Tibial nerve (tissue), 4 donors: ENCODE results near the gene ZDHHC24. TPM values are rescaled to one million over a fixed set of nuclear protein-coding genes. Genes with fewer than 3 reads are reported as not detected.

Experiments
- DNase-seq, 2 donors: peaks; one replicate each; pipeline ENCODE4 v3.0.0-alpha.2; 2019; ENCODE audit warnings: low spot score in 2 of 2
- H3K27ac ChIP-seq, 4 donors: fragments of 200-600 bp; sonication (generic) in 3 of 4; one replicate each; pipeline ENCODE4 v1.5.1; 2017 to 2019; ENCODE audit warnings: mild to moderate bottlenecking in 1 of 4
- H3K27me3 ChIP-seq, 2 donors: fragments of 200-600 bp; sonication (generic) in 1 of 2; one replicate each; pipeline versions ENCODE4 v1.5.1 to v1.6.0; 2017 to 2019
- H3K36me3 ChIP-seq, 3 donors: fragments of 200-600 bp; sonication (generic); one replicate each; pipeline ENCODE4 v1.5.1; 2018 to 2019
- H3K4me1 ChIP-seq, 4 donors: fragments of 200-600 bp; sonication (generic) in 3 of 4; one replicate each; pipeline ENCODE4 v1.5.1; 2017 to 2019
- H3K4me3 ChIP-seq, 4 donors: fragments of 200-600 bp; sonication (generic) in 3 of 4; one replicate each; pipeline ENCODE4 v1.5.1; 2017 to 2019; ENCODE audit warnings: mild to moderate bottlenecking in 1 of 4, moderate library complexity in 1 of 4
- H3K9me3 ChIP-seq, 4 donors: fragments of 200-600 bp; sonication (generic) in 3 of 4; one replicate each; pipeline ENCODE4 v1.5.1; 2017 to 2019
- EP300 ChIP-seq, 2 donors: sonication (generic); formaldehyde crosslinking; IDR thresholded peaks; one replicate each; pipeline ENCODE4 v1.6.1; 2017; ENCODE audit warnings: antibody characterized with exemption in 2 of 2, mild to moderate bottlenecking in 1 of 2
- POLR2A ChIP-seq, 2 donors: fragments of 450-650 bp; IDR thresholded peaks; one replicate each; pipeline ENCODE4 v1.6.1; 2017; ENCODE audit warnings: antibody characterized with exemption in 2 of 2, mild to moderate bottlenecking in 2 of 2, moderate library complexity in 2 of 2
- WGBS, 2 donors: methylation state at CpG; one replicate each; pipeline ENCODE4 v1.1.5; 2018; 5-methylcytosine and 5-hydroxymethylcytosine counted together
- total RNA-seq, 4 donors: library from RNA; depleted of rRNA; stranded (reverse); fragments of >200 nt; gene quantifications; one replicate each; pipeline ENCODE4 v1.1.0, GENCODE V29; 2016
- TF ChIP-seq, protein P1 (sequence below), 5 experiments: fragments of 200-600 bp in 3 of 5; fragments of 450-650 bp in 2 of 5; sonication (generic) in 3 of 5; IDR thresholded peaks; one replicate each; pipeline ENCODE4 v1.5.1; 2016 to 2019; ENCODE audit warnings: antibody characterized with exemption in 5 of 5, mild to moderate bottlenecking in 3 of 5, moderate library complexity in 2 of 5

ZDHHC24 gene
- total RNA-seq, 4 donors from 2014 or later: 15.3 to 17.7 (median 16.6) TPM

DNA sequence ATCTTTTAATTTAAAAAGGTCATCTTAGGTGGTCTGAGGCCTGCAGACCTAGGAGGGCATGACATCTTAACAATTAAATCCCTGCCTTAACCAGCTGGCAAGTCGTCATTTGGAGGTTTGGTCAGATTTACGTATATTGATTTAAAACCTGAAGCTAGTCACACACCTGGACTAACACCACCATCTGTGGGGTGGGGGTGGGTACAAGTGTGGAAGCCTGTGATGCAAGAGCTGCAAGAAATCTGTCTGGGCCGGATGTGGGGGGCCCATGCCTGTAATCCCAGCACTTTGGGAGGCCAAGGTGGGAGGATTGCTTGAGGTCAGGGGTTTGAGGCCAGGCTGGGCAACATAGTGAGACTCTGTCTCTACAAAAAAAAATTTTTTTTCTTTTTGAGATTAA lies 35.4 kb upstream of the ZDHHC24 start:
- TF ChIP-seq, protein P1, sequence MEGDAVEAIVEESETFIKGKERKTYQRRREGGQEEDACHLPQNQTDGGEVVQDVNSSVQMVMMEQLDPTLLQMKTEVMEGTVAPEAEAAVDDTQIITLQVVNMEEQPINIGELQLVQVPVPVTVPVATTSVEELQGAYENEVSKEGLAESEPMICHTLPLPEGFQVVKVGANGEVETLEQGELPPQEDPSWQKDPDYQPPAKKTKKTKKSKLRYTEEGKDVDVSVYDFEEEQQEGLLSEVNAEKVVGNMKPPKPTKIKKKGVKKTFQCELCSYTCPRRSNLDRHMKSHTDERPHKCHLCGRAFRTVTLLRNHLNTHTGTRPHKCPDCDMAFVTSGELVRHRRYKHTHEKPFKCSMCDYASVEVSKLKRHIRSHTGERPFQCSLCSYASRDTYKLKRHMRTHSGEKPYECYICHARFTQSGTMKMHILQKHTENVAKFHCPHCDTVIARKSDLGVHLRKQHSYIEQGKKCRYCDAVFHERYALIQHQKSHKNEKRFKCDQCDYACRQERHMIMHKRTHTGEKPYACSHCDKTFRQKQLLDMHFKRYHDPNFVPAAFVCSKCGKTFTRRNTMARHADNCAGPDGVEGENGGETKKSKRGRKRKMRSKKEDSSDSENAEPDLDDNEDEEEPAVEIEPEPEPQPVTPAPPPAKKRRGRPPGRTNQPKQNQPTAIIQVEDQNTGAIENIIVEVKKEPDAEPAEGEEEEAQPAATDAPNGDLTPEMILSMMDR (IDR thresholded peaks at IDR 0.05): no peak
- DNase-seq: no peak
- H3K4me3 ChIP-seq: no peak overlapping the region
- H3K27me3 ChIP-seq: no peaks in the 10 kb centered on the region
- no peak overlapping the region for H3K27ac ChIP-seq
- H3K9me3 ChIP-seq: peaks cover 0 to 8% (median 0%) of the 10 kb centered on the region in 4 donors
- H3K36me3 ChIP-seq: no peaks in the 10 kb centered on the region
- H3K4me1 ChIP-seq: peaks cover 0 to 12% (median 0%) of the 10 kb centered on the region in 4 donors
- WGBS, 2 donors: 51 to 68% methylated on average over 3 of the region's 3 CpGs

DNA sequence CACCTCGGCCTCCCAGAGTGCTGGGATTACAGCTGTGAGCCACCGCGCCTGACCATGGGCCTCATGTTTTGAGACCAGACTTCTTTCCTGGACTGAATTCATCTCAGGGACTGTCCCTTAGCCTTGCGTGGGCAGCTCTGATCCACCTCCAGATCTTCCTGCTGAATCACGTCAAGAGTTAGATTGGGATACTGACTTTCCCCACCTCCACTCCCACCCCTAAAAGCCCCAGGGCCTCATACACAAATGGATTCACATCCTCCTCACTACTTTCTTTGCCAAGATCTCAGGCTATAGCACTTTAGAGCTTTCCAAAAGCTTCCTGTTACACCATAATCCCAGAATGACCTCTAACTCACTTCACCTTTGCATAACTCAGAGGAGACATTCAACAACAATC lies 35.0 kb upstream of the ZDHHC24 start:
- no peak for TF ChIP-seq POLR2A (IDR thresholded peaks at IDR 0.05)
- TF ChIP-seq, protein P1 (IDR thresholded peaks at IDR 0.05): no peak
- TF ChIP-seq EP300 (IDR thresholded peaks at IDR 0.05): no peak
- 60% methylated on average over 5 of the region's 5 CpGs for WGBS, 2 donors
- Histone ChIP-seq H3K27ac (no peak overlapping the region), H3K4me1 (peaks cover 0 to 12% (median 0%) of the 10 kb centered on the region in 4 donors), H3K9me3 (peaks cover 0 to 8% (median 0%) of the 10 kb centered on the region in 4 donors), H3K27me3 (no peaks in the 10 kb centered on the region), H3K4me3 (no peak overlapping the region), H3K36me3 (no peaks in the 10 kb centered on the region)
- DNase-seq: no peak

DNA sequence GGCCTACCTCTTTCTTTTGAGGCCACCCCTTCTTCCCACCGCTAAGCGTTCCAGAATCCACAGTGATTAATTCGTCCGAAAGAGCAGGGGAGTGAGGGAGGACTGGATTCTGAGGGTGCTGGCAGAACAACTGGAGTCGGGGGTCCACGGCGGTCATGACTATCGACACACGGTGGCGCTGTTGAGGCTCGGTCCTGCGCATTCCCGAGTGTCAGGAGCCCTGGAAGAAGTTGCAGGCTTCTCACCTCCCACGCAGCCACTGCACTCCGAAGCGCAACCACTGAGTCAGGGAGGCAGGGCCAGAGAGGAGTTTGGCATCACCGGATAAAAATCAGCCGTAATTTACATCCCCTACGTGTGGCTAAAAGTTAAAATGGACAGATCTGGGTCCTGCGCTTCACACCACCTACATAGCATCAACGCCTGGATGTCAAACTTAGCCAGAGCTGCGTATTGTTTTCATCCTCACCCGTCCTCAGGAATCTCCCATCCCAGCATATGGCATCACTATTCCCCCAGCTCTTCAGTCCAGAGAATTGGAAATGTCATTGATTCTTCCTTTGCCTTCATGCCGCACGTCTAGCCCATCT lies 33.3 kb upstream of the ZDHHC24 start:
- Histone ChIP-seq H3K27ac (no peak overlapping the region), H3K9me3 (peaks cover 0 to 8% (median 0%) of the 10 kb centered on the region in 4 donors), H3K4me1 (peaks cover 0 to 12% (median 0%) of the 10 kb centered on the region in 4 donors), H3K4me3 (no peak overlapping the region), H3K27me3 (no peaks in the 10 kb centered on the region), H3K36me3 (no peaks in the 10 kb centered on the region)
- 15 to 24% methylated on average over 17 to 25 of the region's 25 CpGs for WGBS, 2 donors
- TF ChIP-seq POLR2A (IDR thresholded peaks at IDR 0.05) (no peak), EP300 (IDR thresholded peaks at IDR 0.05) (no peak)
- TF ChIP-seq, protein P1 (IDR thresholded peaks at IDR 0.05): peak; percentile 74 to 92 (median 81)
- DNase-seq: peak; percentile 65 to 80

DNA sequence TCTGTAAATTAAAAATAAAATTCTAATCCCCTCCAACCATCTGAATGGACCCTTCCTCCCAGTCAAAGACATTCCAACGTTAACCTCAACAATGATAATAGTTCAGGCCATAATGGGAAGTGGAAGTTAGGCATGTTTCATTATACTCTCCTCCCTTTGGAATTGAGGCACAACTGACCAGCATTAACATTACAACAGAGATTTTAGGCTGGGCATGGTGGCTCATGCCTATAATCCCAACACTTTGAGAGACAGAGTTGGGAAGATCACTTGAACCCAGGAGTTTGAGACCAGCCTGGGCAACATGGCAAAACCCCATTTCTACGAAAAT lies 25.0 kb upstream of the ZDHHC24 start:
- no peak overlapping the region for H3K4me3 ChIP-seq
- H3K27me3 ChIP-seq: no peaks in the 10 kb centered on the region
- peaks cover 0 to 21% (median 3%) of the 10 kb centered on the region in 4 donors for H3K4me1 ChIP-seq
- DNase-seq: no peak
- H3K36me3 ChIP-seq: peaks cover 0 to 15% (median 0%) of the 10 kb centered on the region in 3 donors
- 66 to 72% methylated on average over 2 of the region's 2 CpGs for WGBS, 2 donors
- no peaks in the 10 kb centered on the region for H3K9me3 ChIP-seq
- no peak overlapping the region for H3K27ac ChIP-seq
- TF ChIP-seq EP300 (IDR thresholded peaks at IDR 0.05) (no peak), POLR2A (IDR thresholded peaks at IDR 0.05) (no peak)
- TF ChIP-seq, protein P1 (IDR thresholded peaks at IDR 0.05): no peak

DNA sequence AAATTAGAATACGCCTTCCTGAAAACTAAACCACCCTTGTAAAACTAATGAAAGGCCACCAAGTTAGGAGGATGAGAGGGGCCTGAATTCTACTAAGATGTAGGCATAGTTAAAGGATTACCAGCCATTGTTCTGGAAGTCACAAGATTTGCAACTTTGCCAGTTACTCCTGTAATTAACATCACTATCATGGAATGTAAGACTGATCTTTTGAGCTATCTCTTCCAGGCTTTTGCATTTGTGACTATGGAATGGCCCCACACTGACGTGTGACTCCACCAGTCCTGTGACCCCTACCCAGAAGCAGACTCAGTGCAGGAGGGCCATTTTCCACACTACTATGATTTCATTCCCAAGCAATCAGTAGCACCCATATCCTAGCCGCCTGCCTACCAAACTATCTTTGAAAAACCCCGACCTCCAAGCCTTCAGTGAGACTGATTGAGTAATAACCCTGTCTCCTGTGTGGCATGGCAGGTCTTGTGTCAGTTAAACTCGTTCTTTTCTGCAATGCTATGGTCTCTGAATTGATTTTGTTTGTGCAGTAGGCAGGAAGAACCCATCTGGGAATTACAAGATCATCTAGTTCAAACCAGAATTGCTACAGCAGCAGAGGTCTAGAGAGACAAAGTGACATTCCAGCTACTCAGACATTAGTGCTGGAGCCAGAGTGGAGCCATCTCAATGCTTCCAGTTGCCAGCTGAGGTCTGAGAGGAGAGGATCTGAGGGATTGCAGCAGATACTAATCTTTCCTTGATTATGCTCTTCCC lies 24.4 kb upstream of the ZDHHC24 start:
- WGBS, 2 donors: 60 to 67% methylated on average over 5 of the region's 5 CpGs
- DNase-seq: no peak
- Histone ChIP-seq H3K4me1 (peaks cover 0 to 21% (median 3%) of the 10 kb centered on the region in 4 donors), H3K9me3 (no peaks in the 10 kb centered on the region), H3K27ac (no peak overlapping the region), H3K27me3 (no peaks in the 10 kb centered on the region), H3K36me3 (peaks cover 0 to 20% (median 0%) of the 10 kb centered on the region in 3 donors), H3K4me3 (no peak overlapping the region)
- TF ChIP-seq, protein P1 (IDR thresholded peaks at IDR 0.05): no peak
- TF ChIP-seq EP300 (IDR thresholded peaks at IDR 0.05) (no peak), POLR2A (IDR thresholded peaks at IDR 0.05) (no peak)
